Endothelial cell (in vitro differentiated cells): Measurements from ENCODE around the gene AGBL1. TPM values are rescaled to one million over a fixed set of nuclear protein-coding genes. Genes with fewer than 3 reads are reported as not detected.

Experiments used
- DNase-seq: peaks from one replicate; pipeline ENCODE4 v3.0.0; 2021; ENCODE audit warnings: low spot score
- H3K27ac Mint-ChIP-seq: one replicate; pipeline ENCODE4 v1.8.0; 2021; ENCODE audit warnings: mixed read lengths, inconsistent platforms; ENCODE audit not compliant: unreplicated experiment
- H3K27me3 Mint-ChIP-seq: one replicate; pipeline ENCODE4 v1.8.0; 2021; ENCODE audit warnings: mild to moderate bottlenecking, moderate library complexity, mixed read lengths, inconsistent platforms; ENCODE audit not compliant: unreplicated experiment
- H3K36me3 Mint-ChIP-seq: one replicate; pipeline ENCODE4 v1.8.0; 2021; ENCODE audit warnings: mild to moderate bottlenecking, low read depth, mixed read lengths, inconsistent platforms; ENCODE audit not compliant: unreplicated experiment
- H3K4me1 Mint-ChIP-seq: one replicate; pipeline ENCODE4 v1.8.0; 2021; ENCODE audit warnings: mild to moderate bottlenecking, mixed read lengths, inconsistent platforms; ENCODE audit not compliant: unreplicated experiment
- H3K4me3 Mint-ChIP-seq: one replicate; pipeline ENCODE4 v1.8.0; 2021; ENCODE audit warnings: mild to moderate bottlenecking, mixed read lengths, inconsistent platforms; ENCODE audit not compliant: unreplicated experiment
- H3K9me3 Mint-ChIP-seq: one replicate; pipeline ENCODE4 v1.8.0; 2021; ENCODE audit warnings: mixed read lengths, inconsistent platforms; ENCODE audit not compliant: unreplicated experiment
- CTCF ChIP-seq: fragments of 200-600 bp; sonication (generic); IDR thresholded peaks from one replicate; pipeline ENCODE4 v1.5.0; 2021; ENCODE audit warnings: antibody characterized with exemption; ENCODE audit not compliant: unreplicated experiment
- total RNA-seq: library from RNA; stranded (reverse); fragmentation: NEBNext Ultra II Directional; extraction: Animal tissue kit (Norgen Biotek cat#: 25700); gene quantifications from one replicate; pipeline ENCODE4 v1.2.1, GENCODE V29; 2021; ENCODE audit not compliant: unreplicated experiment

The AGBL1 gene
- total RNA-seq, 1 donor from 2014 or later: 0.03 TPM

GRCh38 chr15:86408261-86408660 lies 328.6 kb downstream of the AGBL1 start:
- H3K9me3 Mint-ChIP-seq: no peaks in the 10 kb centered on the region
- TF ChIP-seq CTCF: no peak
- H3K4me3 Mint-ChIP-seq: no peak overlapping the region
- H3K27ac Mint-ChIP-seq: no peak overlapping the region
- no peaks in the 10 kb centered on the region for H3K36me3 Mint-ChIP-seq
- peaks cover 8% of the 10 kb centered on the region for H3K4me1 Mint-ChIP-seq
- no peak for DNase-seq
- H3K27me3 Mint-ChIP-seq: no peaks in the 10 kb centered on the region

GRCh38 chr15:86411916-86412315 lies 332.2 kb downstream of the AGBL1 start:
- H3K27ac Mint-ChIP-seq: no peak overlapping the region
- no peak for TF ChIP-seq CTCF
- H3K4me3 Mint-ChIP-seq: no peak overlapping the region
- H3K36me3 Mint-ChIP-seq: no peaks in the 10 kb centered on the region
- no peaks in the 10 kb centered on the region for H3K9me3 Mint-ChIP-seq
- no peak for DNase-seq
- H3K27me3 Mint-ChIP-seq: no peaks in the 10 kb centered on the region
- peaks cover 8% of the 10 kb centered on the region for H3K4me1 Mint-ChIP-seq

GRCh38 chr15:86413191-86413590 lies 333.5 kb downstream of the AGBL1 start:
- no peak for TF ChIP-seq CTCF
- DNase-seq: no peak
- Mint-ChIP-seq H3K36me3 (no peaks in the 10 kb centered on the region), H3K4me1 (peaks cover 8% of the 10 kb centered on the region), H3K9me3 (no peaks in the 10 kb centered on the region), H3K27ac (no peak overlapping the region), H3K4me3 (no peak overlapping the region), H3K27me3 (no peaks in the 10 kb centered on the region)

GRCh38 chr15:86425746-86426145 lies 346.1 kb downstream of the AGBL1 start:
- no peaks in the 10 kb centered on the region for H3K9me3 Mint-ChIP-seq
- H3K36me3 Mint-ChIP-seq: no peaks in the 10 kb centered on the region
- H3K4me3 Mint-ChIP-seq: no peak overlapping the region
- no peaks in the 10 kb centered on the region for H3K4me1 Mint-ChIP-seq
- DNase-seq: no peak
- no peaks in the 10 kb centered on the region for H3K27me3 Mint-ChIP-seq
- no peak for TF ChIP-seq CTCF
- no peak overlapping the region for H3K27ac Mint-ChIP-seq

GRCh38 chr15:86432861-86433260 lies 353.2 kb downstream of the AGBL1 start:
- Mint-ChIP-seq H3K27ac (no peak overlapping the region), H3K4me1 (no peaks in the 10 kb centered on the region), H3K4me3 (no peak overlapping the region), H3K27me3 (no peaks in the 10 kb centered on the region), H3K9me3 (no peaks in the 10 kb centered on the region), H3K36me3 (no peaks in the 10 kb centered on the region)
- DNase-seq: no peak
- no peak for TF ChIP-seq CTCF
